SK-N-MC (cell line): ENCODE data around the gene HOXB1.

ENCODE experiments used
- EZH2 ChIP-seq: fragments of 200-600 bp; sonication (generic); IDR thresholded peaks from one replicate; pipeline ENCODE4 v1.6.1; 2017; ENCODE audit warnings: antibody characterized with exemption
- POLR2AphosphoS5 ChIP-seq: IDR thresholded peaks from 2 replicates; pipeline ENCODE4 v1.6.1; 2012; ENCODE audit warnings: mild to moderate bottlenecking, low read depth, low read length, borderline replicate concordance

DNA sequence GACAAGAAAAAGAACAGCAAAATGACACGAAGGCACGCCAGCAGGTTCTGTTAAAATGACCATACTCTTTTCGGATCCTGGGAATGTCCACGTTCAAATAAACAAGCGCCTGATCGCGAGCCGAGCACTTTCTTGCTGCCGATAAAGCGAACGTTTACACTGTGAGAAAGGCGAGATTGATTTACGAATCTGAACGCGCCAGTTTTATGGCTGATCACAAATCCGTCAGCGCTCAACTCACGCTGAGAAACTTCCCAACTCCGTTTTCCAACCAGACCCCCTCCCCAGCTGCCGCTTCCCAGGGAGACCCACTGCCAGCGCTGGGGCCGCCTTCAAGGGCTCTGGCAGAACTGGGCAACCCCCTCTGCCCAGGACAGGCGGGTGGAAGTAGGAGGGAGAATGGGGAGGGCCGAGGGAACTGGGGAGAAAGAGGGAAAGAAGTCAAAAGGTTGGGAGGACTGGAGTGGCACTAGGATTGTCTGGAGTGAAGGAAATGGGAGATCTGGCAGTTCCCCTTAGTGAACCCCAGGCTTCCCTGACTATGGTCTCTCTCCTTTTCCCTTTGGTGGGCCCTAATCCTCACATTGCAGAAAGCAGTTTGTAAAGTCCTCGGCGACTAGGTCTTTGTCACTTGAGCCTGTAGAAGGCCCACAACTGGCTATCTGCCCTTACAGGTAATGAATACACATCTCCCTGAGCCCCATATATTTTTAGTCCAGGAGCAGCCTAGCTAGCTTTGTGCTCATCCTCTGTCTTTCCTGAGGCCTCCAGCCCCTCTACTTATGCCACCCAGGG is 40.4 kb upstream of the HOXB1 start:
- TF ChIP-seq POLR2AphosphoS5 (no peak), EZH2 (no peak)
